Ovary (tissue), 9 donors: ENCODE measurements around the gene TLR2. TPM values are rescaled to one million over a fixed set of nuclear protein-coding genes. Genes with fewer than 3 reads are reported as not detected.

ENCODE experiments used
- DNase-seq, 5 donors: peaks; one replicate each; pipeline ENCODE4 v3.0.0-alpha.2; 2019 to 2020
- H3K27ac ChIP-seq, 2 donors: fragments of 200-600 bp; one replicate each; pipeline versions ENCODE4 v1.5.1 to v1.8.0; 2019 to 2022
- H3K27me3 ChIP-seq: fragments of 200-600 bp; one replicate; pipeline ENCODE4 v1.8.0; 2022
- H3K36me3 ChIP-seq: fragments of 200-600 bp; sonication (generic); one replicate; pipeline ENCODE4 v1.5.1; 2019
- H3K4me1 ChIP-seq: one replicate; pipeline ENCODE4 v1.8.1; 2013; ENCODE audit warnings: mild to moderate bottlenecking, moderate library complexity; ENCODE audit not compliant: insufficient read depth
- H3K4me3 ChIP-seq: fragments of 200-600 bp; sonication (generic); one replicate; pipeline ENCODE4 v1.5.1; 2017
- H3K9me3 ChIP-seq, 2 donors: fragments of 200-600 bp in 1 of 2; sonication (generic) in 1 of 2; one replicate each; pipeline versions ENCODE4 v1.5.1 to v1.8.1; 2013 to 2019; ENCODE audit warnings: mild to moderate bottlenecking in 1 of 2, moderate library complexity in 1 of 2
- CTCF ChIP-seq, 3 donors: fragments of 450-650 bp in 2 of 3; fragments of 200-600 bp in 1 of 3; IDR thresholded peaks; one replicate each; pipeline versions ENCODE4 v1.5.1 to v1.8.0; 2016 to 2022; ENCODE audit warnings: antibody characterized with exemption in 3 of 3, mild to moderate bottlenecking in 1 of 3
- EP300 ChIP-seq: sonication (generic); formaldehyde crosslinking; IDR thresholded peaks from one replicate; pipeline ENCODE4 v1.6.1; 2017; ENCODE audit warnings: antibody characterized with exemption
- POLR2A ChIP-seq: fragments of 450-650 bp; IDR thresholded peaks from one replicate; pipeline ENCODE4 v1.6.1; 2017; ENCODE audit warnings: antibody characterized with exemption, mild to moderate bottlenecking, moderate library complexity
- WGBS, 3 donors: extraction: QIAGEN DNeasy Blood & Tissue Kit in 1 of 3; methylation state at CpG; one replicate each; pipeline versions ENCODE4 v1.1.5 to v1.1.7; 2013 to 2017; 5-methylcytosine and 5-hydroxymethylcytosine counted together
- intact Hi-C, 4 donors: fragments of 100-400 bp; cut with DNase I; formaldehyde crosslinking; loops; one replicate each; pipeline versions ENCODE4 v1.11.0 to v1.15.1; 2022 to 2023
- polyA plus RNA-seq, 2 donors: library from polyadenylated mRNA; stranded (reverse); fragments of 200-250 nt in 1 of 2; fragments of 350-450 nt in 1 of 2; fragmentation: Illumina TruSeq in 1 of 2; extraction: RNeasy Lipid Tissue Mini Kit (QIAGEN cat#74804) in 1 of 2; gene quantifications; one replicate each; pipeline ENCODE4 v1.2.3, GENCODE V29; 2013 to 2014
- total RNA-seq, 7 donors: library from RNA; depleted of rRNA in 2 of 7; stranded (reverse); fragments of >200 nt in 2 of 7; fragmentation: NEBNext Ultra II Directional in 3 of 7; extraction: Animal tissue kit (Norgen Biotek cat#: 25700) in 3 of 7; gene quantifications; one replicate each; pipeline versions ENCODE4 v1.1.0 to v1.2.4, GENCODE V29; 2016 to 2023
- donor health status: DM: no; HTN: no; CAD: no; lungs with moderate emphysema.
- donor health status: DM: no; HTN: no; CAD: no.
- donor health status: Bipolar disorder and iron deficiency.
- donor health status: DM: yes; HTN: yes; CAD: no.
- donor health status: DM: no; HTN: no; CAD: no.
- donor health status: DM: yes; HTN: yes; CAD: no.

The TLR2 gene
- total and polyA plus RNA-seq, 9 donors = 2.0 to 17.9 (median 9.3) TPM

GRCh38 chr4:153733751-153734448 lies 49.8 kb downstream of the TLR2 start:
- no peak overlapping the region for H3K27ac ChIP-seq
- H3K9me3 ChIP-seq = no peaks in the 10 kb centered on the region
- H3K36me3 ChIP-seq = no peaks in the 10 kb centered on the region
- no peak for DNase-seq
- intact Hi-C loops = no loop called here
- 67 to 83% (median 80%) methylated on average over 4 of the region's 4 CpGs for WGBS, 3 donors
- no peak overlapping the region for H3K4me3 ChIP-seq
- H3K4me1 ChIP-seq = no peaks in the 10 kb centered on the region
- no peaks in the 10 kb centered on the region for H3K27me3 ChIP-seq
- no peak for TF ChIP-seq CTCF (IDR thresholded peaks at IDR 0.05)
- TF ChIP-seq POLR2A = no peak
- TF ChIP-seq EP300 = no peak

- no peak for DNase-seq
- H3K4me1 ChIP-seq = no peaks in the 10 kb centered on the region
- intact Hi-C loops = no loop called here
- no peaks in the 10 kb centered on the region for H3K27me3 ChIP-seq
- no peaks in the 10 kb centered on the region for H3K36me3 ChIP-seq
- no peak overlapping the region for H3K27ac ChIP-seq
- no peak for TF ChIP-seq CTCF (IDR thresholded peaks at IDR 0.05)
- no peak for TF ChIP-seq POLR2A
- no peak for TF ChIP-seq EP300
- H3K4me3 ChIP-seq = no peak overlapping the region
- no peaks in the 10 kb centered on the region for H3K9me3 ChIP-seq
Observed at GRCh38 chr4:153735906-153736461, 51.9 kb downstream of the TLR2 start.

GRCh38 chr4:153741541-153741940 lies 57.5 kb downstream of the TLR2 start:
- DNase-seq = no peak
- no peak overlapping the region for H3K27ac ChIP-seq
- H3K9me3 ChIP-seq = no peaks in the 10 kb centered on the region
- H3K4me3 ChIP-seq = no peak overlapping the region
- no peaks in the 10 kb centered on the region for H3K4me1 ChIP-seq
- no peaks in the 10 kb centered on the region for H3K27me3 ChIP-seq
- WGBS, 3 donors = 67 to 72% (median 71%) methylated on average over 2 of the region's 2 CpGs
- intact Hi-C loops = no loop called here
- TF ChIP-seq POLR2A = no peak
- TF ChIP-seq EP300 = no peak
- no peak for TF ChIP-seq CTCF (IDR thresholded peaks at IDR 0.05)
- no peaks in the 10 kb centered on the region for H3K36me3 ChIP-seq

GRCh38 chr4:153745651-153746050 lies 61.6 kb downstream of the TLR2 start:
- no peak for DNase-seq
- no peak overlapping the region for H3K4me3 ChIP-seq
- no peaks in the 10 kb centered on the region for H3K4me1 ChIP-seq
- no peaks in the 10 kb centered on the region for H3K36me3 ChIP-seq
- no peak overlapping the region for H3K27ac ChIP-seq
- TF ChIP-seq EP300 (no peak), CTCF (IDR thresholded peaks at IDR 0.05) (no peak), POLR2A (no peak)
- H3K27me3 ChIP-seq = no peaks in the 10 kb centered on the region
- no peaks in the 10 kb centered on the region for H3K9me3 ChIP-seq
- intact Hi-C loops = no loop called here
